IPS DF 4.7 (cell line): ENCODE results near the gene RRAD.

Experiments
- DNase-seq: peaks from one replicate; pipeline ENCODE4 v3.0.0-alpha.2; 2013; ENCODE audit warnings: low spot score; ENCODE audit errors: extremely low read depth

Gene RRAD

GRCh38 chr16:66917741-66918140 is 7.6 kb downstream of the RRAD start:
- no peak for DNase-seq

- no peak for DNase-seq
Measured at GRCh38 chr16:66916518-66916917, 8.8 kb downstream of the RRAD start.

GRCh38 chr16:66915041-66915440 is 10.3 kb downstream of the RRAD start:
- no peak for DNase-seq

- DNase-seq, result no peak
Measured at GRCh38 chr16:66914541-66914940, 10.8 kb downstream of the RRAD start.

- DNase-seq, result no peak
Measured at GRCh38 chr16:66913711-66914110, 11.6 kb downstream of the RRAD start.

- DNase-seq, result no peak
Measured at GRCh38 chr16:66913081-66913480, 12.3 kb downstream of the RRAD start.

GRCh38 chr16:66911801-66912200 is 13.5 kb downstream of the RRAD start:
- no peak for DNase-seq

- no peak for DNase-seq
Measured at GRCh38 chr16:66911112-66911511, 14.2 kb downstream of the RRAD start.

- DNase-seq, result no peak
Measured at GRCh38 chr16:66910175-66910940, 15.0 kb downstream of the RRAD start.

- no peak for DNase-seq
Measured at GRCh38 chr16:66908762-66909559, 16.4 kb downstream of the RRAD start.

GRCh38 chr16:66908116-66908515 is 17.2 kb downstream of the RRAD start:
- DNase-seq, result no peak

GRCh38 chr16:66906916-66907836 is 18.2 kb downstream of the RRAD start:
- no peak for DNase-seq

GRCh38 chr16:66905633-66906539 is 19.4 kb downstream of the RRAD start:
- no peak for DNase-seq

GRCh38 chr16:66904846-66905632 is 20.3 kb downstream of the RRAD start:
- DNase-seq, result no peak

- no peak for DNase-seq
Measured at GRCh38 chr16:66904428-66904845, 20.9 kb downstream of the RRAD start.

GRCh38 chr16:66903544-66904427 is 21.5 kb downstream of the RRAD start:
- no peak for DNase-seq

- DNase-seq, result no peak
Measured at GRCh38 chr16:66902648-66903543, 22.4 kb downstream of the RRAD start.

- no peak for DNase-seq
Measured at GRCh38 chr16:66901626-66902025, 23.7 kb downstream of the RRAD start.
